NCI-H82 (cell line): ENCODE measurements around the gene OSBPL6.
"Not testable (repeated sequence)": the region's sequence is repeated elsewhere in the genome, so short reads cannot be mapped to it uniquely, and the experiment has no call there.

Source experiments
- DNase-seq: peaks from one replicate; lab custom pipeline; 2025; lab: John Stamatoyannopoulos, UW

The OSBPL6 gene

DNA sequence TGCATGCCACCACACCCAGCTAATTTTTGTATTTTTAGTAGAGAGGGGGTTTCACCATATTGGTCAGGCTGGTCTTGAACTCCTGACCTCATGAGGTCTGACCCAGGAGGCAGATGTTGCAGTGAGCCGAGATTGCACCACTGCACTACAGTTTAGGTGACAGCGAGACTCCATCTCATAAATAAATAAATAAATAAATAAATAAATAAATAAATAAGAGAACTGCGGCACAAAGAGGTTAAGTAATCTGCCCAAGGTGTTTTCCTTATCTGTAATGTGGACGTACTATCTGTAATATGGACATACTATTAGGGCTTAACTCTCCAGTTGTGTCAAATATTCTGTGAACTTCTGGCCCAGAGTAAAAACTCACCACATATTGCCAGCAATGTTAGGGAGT is 4.1 kb downstream of the OSBPL6 start:
- not testable (repeated sequence) for DNase-seq

DNA sequence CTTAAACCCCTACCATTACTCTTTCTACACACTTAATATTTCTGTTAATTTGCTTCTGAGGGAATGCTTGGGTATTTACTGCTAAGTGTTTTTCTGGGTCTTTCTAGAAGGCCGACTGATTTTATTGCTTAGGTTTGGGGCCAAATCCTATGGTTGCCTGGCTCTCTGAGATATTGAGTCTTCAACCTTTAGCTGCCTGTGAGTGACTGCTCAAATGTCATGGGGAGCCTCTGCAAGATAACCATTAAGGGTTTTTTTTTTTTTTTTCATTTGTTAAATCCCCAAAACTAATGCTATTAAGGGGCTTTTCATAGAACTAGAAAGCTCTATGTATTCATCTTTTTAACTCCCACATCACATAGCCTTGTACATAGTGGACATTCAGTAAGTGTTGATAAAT is 5.0 kb downstream of the OSBPL6 start:
- peak; percentile 50 for DNase-seq

DNA sequence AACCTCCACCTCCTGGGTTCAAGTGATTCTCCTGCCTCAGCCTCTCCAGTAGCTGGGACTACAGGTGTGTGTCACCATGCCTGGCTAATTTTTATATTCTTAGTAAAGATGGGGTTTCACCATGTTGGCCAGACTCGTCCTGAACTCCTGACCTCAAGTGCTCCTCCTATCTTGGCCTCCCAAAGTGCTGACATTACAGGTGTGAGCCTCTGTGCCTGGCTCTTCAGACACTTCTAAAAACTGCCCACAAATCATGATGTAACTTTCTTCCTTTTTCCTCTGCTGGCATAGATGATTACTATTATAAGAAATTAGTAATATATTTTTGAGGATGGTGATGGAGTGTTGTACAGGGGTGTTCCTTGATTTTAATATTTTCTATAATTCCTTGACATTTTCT is 6.0 kb downstream of the OSBPL6 start:
- no peak for DNase-seq

DNA sequence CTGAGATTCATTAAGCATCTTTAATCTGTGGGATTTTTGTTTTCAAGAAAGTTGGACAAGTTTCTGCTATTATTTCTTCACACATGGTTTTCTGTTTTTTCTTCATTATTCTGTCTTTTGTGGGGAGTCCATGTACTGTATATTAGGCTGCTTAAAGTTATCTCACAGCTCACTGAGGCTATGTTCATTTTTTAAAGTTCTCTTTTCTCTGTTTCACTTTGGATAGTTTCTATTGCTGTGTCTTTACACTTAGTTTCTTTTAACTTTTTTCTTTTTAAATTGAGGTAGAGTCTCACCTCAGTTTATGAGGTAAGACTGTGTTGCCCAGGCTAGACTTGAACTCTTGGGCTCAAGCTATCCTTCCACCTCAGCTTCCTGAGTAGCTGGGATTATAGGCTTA is 8.6 kb downstream of the OSBPL6 start:
- DNase-seq, result peak; percentile 72

DNA sequence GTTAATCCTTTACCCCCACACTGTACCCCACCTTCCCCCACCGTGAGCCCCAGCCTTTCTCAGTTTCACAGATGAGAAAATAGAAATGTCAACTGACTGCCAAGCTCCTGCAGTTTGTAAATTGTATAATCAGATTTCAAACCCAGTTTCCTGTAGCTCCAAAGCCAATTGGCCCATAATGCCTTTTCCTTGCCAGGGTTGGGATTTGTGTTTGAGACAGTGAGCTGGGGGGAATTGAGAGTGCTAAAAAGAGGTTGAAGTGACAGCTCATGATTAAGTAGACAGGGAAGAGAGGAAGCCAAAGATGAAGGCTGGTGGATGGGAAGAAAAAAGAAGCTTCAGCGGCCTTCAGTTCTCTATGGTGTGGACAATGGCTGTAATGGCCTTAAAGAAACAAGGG is 10.7 kb downstream of the OSBPL6 start:
- DNase-seq, result peak; percentile 90

DNA sequence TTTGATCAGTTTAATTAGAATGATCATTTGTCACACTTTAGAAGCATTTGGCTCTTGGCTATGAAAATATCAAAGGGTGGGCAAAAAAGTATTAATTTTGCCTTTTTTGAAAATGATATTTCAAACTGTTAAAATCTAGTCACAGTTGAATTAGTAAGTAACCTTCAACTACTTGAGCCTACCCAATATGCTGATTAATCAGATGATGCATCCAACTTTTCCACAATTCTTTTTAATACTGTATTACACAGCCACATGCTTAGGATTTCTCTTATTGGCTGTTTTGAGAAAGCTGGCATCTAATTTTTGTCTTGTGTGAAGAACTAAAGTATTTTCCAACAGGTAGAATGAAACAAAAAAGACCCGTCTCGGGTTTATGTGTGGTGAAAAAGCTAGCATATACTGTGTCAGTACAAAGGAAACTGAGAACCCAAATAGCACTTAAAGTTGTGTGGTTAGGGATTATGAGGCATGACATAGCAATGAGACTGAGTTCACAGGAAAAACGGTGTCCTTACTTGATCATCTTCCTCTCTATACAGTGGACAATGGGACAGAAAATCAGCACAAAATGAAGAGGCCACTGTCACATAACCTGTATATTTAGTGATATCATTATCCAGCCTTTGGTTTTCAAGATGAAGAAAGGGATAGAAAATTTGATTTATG is 11.7 kb downstream of the OSBPL6 start:
- DNase-seq, result no peak

DNA sequence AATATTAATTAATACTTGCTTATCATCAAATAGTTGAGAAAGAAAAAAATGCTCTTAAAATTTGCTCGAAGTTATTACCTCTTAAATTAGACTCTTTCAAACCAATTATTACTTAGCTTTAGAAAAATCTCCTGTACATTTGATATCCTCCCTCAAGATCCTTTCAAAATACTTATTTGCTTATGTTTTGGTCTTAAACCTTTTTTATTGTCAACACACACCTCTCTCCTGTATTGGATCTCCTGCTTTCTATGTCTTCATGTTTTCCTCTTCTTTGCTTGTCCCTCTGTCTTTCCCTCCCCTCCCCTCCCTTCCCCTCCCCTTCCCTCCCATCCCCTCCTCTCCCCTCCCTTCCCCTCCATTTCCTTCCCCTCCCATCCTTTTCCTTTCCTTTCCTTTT is 14.0 kb downstream of the OSBPL6 start:
- DNase-seq, result no peak

DNA sequence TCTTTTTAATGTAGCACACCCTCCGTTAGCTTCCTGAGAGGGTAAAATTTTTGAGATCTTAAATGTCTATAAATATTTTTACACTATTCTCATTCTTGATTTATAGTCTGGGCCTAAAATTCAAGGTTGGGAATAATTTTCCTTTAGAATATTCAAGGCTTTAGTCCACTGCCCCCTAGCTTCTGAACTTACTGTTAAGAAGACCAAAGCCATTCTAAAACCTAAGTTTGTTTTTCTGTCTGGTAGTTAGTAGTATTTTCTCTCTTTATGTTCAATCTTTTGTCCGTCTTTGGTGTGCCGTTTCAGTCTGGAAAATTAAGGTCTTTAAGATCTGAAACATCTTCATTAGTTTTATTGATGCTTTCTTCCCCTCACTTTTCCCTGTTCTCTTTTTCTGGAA is 14.5 kb downstream of the OSBPL6 start:
- peak; percentile 18 for DNase-seq

DNA sequence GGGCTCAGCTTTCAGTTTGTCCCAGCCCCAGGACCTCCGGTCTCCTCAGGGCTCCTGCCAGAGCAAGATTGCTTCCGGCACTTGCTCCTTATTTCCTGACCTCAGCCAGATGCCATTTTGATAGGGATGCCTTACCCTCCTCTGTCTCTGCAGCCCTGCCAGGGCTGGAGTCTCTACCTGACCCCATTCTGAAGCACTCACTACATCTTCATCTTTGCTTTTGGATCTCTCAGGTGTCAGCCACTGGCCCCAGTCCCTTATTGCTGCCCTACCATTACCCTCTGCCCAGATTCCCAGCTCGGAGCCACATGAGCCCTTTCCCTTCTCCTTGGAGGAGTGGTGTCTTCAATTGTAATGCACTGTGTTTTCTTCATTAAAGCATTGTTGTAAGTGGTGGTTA is 17.1 kb downstream of the OSBPL6 start:
- DNase-seq, result no peak

DNA sequence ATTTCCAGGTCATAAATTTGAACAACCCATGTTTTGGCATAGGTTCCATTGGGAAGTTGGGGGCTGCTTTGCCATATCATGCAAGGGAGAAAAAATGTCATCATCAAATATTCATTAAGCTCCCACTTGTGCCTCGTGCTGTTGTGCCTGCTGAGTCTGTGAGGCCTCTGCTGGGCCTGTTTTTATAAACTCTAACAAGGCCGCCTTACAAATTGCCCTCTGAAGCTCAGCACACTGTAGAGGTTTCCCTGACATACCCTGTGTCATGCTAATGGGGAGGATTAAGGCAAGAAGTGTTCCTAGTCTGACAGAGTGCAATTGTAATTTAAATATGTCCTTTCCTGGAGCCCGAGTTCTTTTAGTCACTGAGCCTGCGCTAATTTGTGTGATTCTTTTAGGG is 17.6 kb downstream of the OSBPL6 start:
- DNase-seq, result peak; percentile 49

DNA sequence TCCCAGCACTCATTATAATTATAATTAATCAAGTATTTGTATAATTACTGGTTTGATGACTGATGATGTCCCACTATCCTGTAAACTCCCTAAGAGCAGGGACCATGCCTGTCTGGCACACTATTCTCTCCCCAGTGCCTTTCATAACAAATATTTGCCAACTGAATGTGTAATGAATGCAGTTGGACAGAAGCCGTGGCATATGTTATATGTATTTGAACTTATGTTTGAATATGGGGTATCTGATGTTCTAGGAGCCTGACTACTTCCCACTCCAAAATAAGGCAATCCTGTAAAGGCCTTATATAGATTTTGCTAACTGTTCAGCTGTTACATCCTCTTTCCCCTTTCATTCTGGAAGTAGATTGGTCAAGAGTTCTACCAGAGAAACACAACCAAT is 19.7 kb downstream of the OSBPL6 start:
- no peak for DNase-seq

DNA sequence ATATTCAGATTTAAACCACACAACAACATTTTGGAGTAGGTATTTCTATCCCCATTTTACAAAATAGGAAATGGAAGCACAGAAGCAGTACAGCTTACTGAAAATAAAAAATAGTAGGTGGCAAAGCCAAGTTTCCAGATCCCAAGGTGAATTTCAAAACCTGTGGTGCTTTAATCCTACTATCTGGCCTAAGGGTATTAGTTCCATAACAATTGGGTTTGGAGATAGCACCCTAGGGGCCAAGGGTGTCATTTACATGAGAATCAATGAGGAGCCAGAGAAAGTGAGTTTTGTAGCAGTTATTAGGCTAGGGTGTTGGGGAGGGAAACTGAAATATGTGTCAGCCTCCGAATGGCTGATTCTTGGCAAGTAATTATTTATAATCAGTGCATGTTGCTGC is 24.9 kb downstream of the OSBPL6 start:
- DNase-seq, result no peak

DNA sequence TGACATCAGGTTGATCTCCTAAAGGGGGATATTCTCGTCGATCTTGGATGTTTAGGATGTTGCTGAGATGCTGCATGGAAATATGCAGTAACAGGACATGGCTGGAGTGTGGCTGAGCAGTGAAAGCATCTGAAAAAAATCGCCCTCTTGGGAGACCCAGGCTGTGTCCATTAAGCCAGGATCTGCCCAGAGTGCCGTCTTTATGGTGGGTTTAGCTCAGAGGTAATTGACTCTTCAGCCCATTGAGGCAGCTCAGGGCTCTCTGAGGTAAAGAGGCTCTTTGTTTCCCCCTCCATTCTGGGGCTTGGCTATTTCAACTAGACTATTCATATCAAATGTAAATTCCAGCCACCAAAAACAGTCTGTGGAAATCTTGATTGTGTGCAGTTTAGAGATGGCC is 26.5 kb downstream of the OSBPL6 start:
- no peak for DNase-seq

DNA sequence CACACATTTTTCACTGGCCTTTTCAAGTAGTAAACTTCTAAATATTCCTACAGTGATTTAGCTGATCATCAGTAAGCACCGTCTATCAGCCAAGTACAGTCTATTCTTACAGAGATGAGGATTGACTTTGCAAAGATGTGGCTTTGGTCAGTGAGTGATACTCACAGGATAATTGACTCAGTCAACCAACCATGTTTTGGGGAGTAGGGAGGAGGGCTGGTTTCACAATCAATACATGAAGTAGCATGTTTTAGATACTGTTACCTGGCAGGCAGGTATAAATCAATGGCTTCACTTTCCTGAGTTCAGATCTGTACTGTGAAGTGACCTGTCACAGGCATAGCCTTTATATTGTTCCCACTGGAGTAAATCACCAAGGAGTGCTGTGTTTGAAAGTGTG is 27.2 kb downstream of the OSBPL6 start:
- no peak for DNase-seq

DNA sequence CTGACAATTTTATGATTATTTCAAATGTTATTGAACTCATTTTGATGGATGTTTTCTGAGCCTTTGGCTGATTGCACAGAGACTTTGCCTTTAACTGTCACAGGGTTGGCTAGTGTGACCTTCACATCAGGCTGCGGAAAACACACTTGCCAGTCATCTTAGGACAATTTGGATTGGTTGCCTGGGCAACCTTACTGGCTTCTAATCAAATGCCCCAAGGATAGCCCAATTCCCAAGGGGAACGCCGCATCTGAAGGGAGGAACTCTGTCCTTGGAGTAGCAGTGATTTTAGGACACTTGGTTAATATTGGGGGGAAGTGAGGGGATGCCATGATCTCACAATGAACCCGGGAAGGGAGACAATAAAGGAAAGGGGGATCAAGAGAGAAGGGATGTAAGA is 29.5 kb downstream of the OSBPL6 start:
- peak; percentile 31 for DNase-seq

DNA sequence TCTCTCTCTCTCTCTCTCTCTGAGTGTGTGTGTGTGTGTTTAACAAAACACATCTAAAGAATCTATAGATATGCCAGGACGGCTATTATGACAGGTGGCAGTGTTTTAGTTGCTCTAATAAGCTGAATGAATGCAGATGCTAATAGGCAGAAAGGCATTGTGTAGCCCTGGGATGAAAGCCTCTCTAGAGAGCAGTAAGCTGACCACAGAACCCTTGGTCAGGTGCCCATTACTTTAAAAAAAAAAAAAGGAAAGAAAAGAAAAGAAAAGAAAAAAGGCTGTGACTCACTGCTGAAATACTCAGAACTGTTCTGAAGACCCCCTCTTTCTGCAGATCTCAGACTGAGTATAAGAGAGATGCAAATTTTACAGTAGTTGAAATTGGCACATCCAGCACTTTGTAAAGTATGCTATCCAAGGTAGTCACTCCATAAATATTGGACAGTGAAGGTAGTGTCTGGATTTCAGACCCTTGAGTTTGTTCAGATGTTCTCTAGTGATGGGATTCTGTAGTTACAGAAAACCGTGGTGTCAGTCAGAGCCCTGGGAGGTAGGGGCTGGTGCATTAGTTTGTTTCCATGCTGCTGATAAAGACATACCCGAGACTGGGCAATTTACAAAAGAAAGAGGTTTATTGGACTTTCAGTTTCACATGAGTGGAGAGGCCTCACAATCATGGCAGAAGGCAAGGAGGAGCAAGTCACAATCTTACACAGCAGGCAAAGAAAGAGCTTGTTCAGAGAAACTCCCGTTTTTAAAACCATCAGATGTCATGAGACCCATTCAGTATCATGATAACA is 30.9 kb downstream of the OSBPL6 start:
- no peak for DNase-seq

DNA sequence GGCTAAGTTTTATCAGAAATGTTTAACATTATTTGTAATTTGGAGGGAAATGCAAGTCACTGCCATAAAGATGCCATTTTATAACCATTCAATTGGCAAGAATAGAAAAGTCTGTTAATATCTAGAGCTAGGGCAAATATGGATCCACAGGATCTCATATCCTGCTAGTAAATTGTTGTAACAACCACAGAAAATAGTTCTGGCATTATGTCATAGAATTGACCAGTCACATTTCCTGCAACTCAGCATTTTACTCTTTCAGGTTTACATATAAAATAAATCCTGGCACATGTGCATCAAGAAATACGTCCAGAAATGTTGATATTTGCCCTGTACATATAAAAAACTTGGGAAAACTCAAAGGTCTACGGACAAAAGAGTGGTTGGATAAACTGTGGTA is 32.9 kb downstream of the OSBPL6 start:
- DNase-seq, result no peak

DNA sequence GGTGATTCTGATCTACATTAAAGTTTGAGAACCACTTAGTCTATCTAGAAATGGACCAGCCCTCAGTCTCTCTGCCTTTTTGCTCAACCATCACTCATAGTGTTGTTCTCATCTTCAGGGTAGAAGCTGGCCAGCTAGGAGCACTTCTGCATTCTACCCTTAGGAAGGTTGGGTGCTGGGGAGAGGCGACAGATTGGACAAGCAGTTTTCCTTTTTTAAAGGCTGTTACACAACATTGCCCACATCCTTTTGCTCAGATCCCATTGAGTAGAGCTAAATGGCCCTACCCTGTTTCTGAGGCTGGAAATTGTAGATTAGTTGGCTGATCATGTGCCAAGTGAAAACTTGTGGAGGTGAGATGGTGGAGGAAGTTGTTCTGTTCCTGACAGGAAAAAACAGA is 35.6 kb downstream of the OSBPL6 start:
- no peak for DNase-seq

DNA sequence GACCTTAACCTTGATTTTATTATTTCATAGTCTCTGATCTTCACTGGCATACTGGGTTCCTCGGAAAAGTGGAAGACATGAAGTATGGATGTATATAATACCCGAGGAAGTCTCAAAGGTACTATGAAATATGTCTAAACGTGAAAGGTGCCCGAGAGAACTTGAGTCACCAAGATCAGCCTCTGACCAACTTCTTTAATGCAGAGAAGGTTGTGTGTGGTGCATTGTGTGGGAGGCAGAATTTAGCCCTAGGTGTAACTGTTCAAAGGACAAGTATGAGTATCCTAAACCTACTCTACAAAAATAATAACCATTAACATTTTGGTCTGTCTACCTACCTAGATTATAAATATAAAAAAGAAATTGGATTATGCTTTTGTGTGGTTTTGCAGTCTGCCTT is 36.1 kb downstream of the OSBPL6 start:
- DNase-seq, result no peak

DNA sequence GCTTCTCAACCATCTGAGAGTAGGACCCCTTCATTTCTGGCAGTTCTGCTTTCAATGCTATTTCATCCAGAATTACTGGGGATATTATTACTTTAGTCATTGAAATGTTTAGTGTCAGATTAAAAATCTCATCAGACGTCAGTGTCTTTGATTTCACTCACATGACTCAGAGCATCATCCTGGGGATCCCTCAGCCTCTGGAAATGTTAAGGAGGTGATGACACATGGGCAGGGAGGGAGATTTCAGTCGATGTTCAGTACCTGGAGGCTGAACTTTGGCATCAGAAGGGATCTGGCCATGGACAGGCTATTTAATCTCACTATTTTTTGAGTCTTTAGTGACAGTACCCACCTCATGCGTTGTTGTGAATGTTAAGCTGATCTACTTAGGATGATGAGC is 39.1 kb downstream of the OSBPL6 start:
- peak; percentile 89 for DNase-seq

DNA sequence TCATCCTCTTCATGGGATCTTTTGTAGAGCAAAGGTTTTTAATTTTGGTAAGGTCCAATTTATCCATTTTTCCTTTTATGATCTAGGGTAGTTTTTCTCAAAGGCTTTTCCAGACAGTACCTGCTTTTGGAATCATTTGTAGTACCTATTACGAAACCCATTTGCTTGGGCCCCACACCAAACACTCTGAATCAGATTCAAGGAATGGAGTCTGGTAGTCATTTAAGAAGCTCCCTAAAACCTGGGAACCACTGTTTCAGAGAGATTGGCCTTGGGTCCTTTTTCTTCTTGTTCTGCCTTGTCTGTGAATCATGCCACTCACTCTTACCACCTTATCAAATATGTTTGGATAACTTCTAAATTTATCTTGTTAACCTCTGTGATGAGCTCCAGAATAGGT is 40.3 kb downstream of the OSBPL6 start:
- DNase-seq, result no peak

DNA sequence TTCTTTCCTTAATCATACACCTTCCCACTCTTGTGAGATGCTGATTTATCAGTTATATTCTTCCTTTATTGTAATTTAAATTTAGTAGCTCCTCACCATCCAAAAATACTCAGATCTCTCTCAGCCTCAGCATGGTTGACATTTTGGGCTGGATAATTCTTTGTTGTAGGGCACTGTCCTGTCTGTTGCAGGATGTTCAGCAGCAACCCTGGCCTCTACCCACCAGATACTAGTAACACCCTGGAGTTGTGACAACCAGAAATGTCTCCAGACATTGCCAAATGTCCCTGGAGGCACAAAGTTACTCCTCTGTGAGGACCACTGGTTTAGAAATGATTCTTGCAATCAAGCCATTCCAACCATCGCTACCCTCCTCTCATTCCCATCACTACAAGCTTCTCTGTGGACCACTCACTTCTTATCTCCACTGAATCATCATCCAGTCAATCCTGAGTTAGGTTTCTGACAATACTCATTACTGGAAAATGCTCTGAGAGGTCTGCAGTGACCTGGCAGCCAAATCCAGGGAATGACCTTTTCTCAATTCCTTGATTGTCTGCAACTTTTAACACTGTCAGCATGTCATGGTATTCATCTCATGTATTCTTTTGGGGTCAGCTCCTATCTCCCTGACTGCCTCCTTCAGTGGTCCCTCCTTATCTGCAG is 43.3 kb downstream of the OSBPL6 start:
- no peak for DNase-seq

DNA sequence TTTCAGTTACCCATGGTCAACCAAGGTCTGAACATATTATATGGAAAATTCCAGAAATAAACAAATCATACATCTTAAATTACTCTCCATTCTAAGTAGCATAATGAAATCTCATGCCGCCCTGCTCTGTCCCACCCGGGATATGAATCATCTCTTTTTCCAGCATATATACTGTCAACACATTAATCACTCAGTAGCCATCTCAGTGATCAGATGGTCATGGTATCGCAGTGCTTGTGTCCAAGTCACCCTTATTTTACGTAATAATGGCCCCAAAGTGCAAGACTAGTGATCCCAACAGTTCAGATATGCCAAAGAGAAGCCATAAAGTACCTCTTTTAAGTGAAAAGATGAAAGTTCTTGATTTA is 43.8 kb downstream of the OSBPL6 start:
- DNase-seq, result no peak
